Body of pancreas (tissue), 4 donors: ENCODE measurements around the gene ZNF69. TPM values are rescaled to one million over a fixed set of nuclear protein-coding genes. Genes with fewer than 3 reads are reported as not detected.
"Not testable (repeated sequence)": the region's sequence is repeated elsewhere in the genome, so short reads cannot be mapped to it uniquely, and the experiment has no call there.

Experiments
- ATAC-seq: fragments of 150-250 bp; one replicate; pipeline ENCODE4 v1.9.1; 2016
- DNase-seq, 4 donors: peaks; one replicate each; pipeline ENCODE4 v3.0.0-alpha.2; 2019
- H3K27ac ChIP-seq, 4 donors: fragments of 200-600 bp; sonication (generic); 1 replicate in 3 of 4; 2 replicates in 1 of 4; pipeline versions ENCODE4 v1.5.1 to v1.6.1; 2016 to 2019; ENCODE audit warnings: mild to moderate bottlenecking in 1 of 4, mixed read lengths in 1 of 4, moderate library complexity in 1 of 4
- H3K27me3 ChIP-seq, 2 donors: fragments of 200-600 bp; sonication (generic); one replicate each; pipeline ENCODE4 v1.6.0; 2016; ENCODE audit warnings: mild to moderate bottlenecking in 1 of 2
- H3K36me3 ChIP-seq, 2 donors: fragments of 200-600 bp; sonication (generic); replicated peaks in 1 of 2; 2 replicates each; pipeline ENCODE4 v1.5.1; 2016; ENCODE audit warnings: low read depth in 2 of 2; ENCODE audit not compliant: insufficient read depth in 1 of 2
- H3K4me1 ChIP-seq: fragments of 200-600 bp; sonication (generic); one replicate; pipeline ENCODE4 v1.6.0; 2016
- H3K4me3 ChIP-seq, 2 donors: fragments of 200-600 bp; sonication (generic); 1 replicate in 1 of 2; 2 replicates in 1 of 2; pipeline ENCODE4 v1.5.1; 2016 to 2019
- H3K9me3 ChIP-seq, 3 donors: fragments of 200-600 bp; sonication (generic); 1 replicate in 2 of 3; 2 replicates in 1 of 3; pipeline ENCODE4 v1.5.1; 2016
- CTCF ChIP-seq, 7 experiments: fragments of 450-650 bp in 4 of 7; fragments of 200-600 bp in 3 of 7; sonication (generic) in 3 of 7; IDR thresholded peaks; one replicate each; pipeline ENCODE4 v1.5.1; 2016 to 2019; ENCODE audit warnings: antibody characterized with exemption in 7 of 7
- POLR2A ChIP-seq, 3 donors: fragments of 450-650 bp; IDR thresholded peaks; one replicate each; pipeline ENCODE4 v1.6.1; 2016; ENCODE audit warnings: antibody characterized with exemption in 3 of 3, mild to moderate bottlenecking in 2 of 3
- WGBS, 2 donors: methylation state at CpG; one replicate each; pipeline ENCODE4 v1.1.5; 2017; 5-methylcytosine and 5-hydroxymethylcytosine counted together
- intact Hi-C: fragments of 100-400 bp; cut with DNase I; formaldehyde crosslinking; loops from one replicate; pipeline ENCODE4 v1.15.1; 2023
- total RNA-seq, 2 donors: library from RNA; depleted of rRNA; stranded (reverse); fragments of >200 nt; gene quantifications; one replicate each; pipeline ENCODE4 v1.1.0, GENCODE V29; 2016

Gene ZNF69
- total RNA-seq, 2 donors from 2014 or later: 13.2 to 14.8 TPM

- 90 to 97% methylated on average over 8 of the region's 8 CpGs for WGBS, 2 donors
- H3K36me3 ChIP-seq: peaks cover 10 to 16% of the 10 kb centered on the region in 2 donors
- intact Hi-C loops: no loop called here
- H3K9me3 ChIP-seq: peaks cover 0 to 23% (median 0%) of the 10 kb centered on the region in 3 donors
- no peaks in the 10 kb centered on the region for H3K4me1 ChIP-seq
- ATAC-seq (no peak), DNase-seq (no peak)
- no peak for TF ChIP-seq CTCF (IDR thresholded peaks at IDR 0.05)
- no peaks in the 10 kb centered on the region for H3K27me3 ChIP-seq
- no peak overlapping the region for H3K4me3 ChIP-seq
- no peak overlapping the region for H3K27ac ChIP-seq
Observed at GRCh38 chr19:11868188-11868587, 19.4 kb upstream of the ZNF69 start.

GRCh38 chr19:11872624-11873023 lies 15.0 kb upstream of the ZNF69 start:
- no peaks in the 10 kb centered on the region for H3K27me3 ChIP-seq
- TF ChIP-seq POLR2A (IDR thresholded peaks at IDR 0.05) (no peak), CTCF (IDR thresholded peaks at IDR 0.05) (no peak)
- peaks cover 0 to 18% (median 0%) of the 10 kb centered on the region in 3 donors for H3K9me3 ChIP-seq
- H3K4me3 ChIP-seq: no peak overlapping the region
- intact Hi-C loops: no loop called here
- H3K4me1 ChIP-seq: no peaks in the 10 kb centered on the region
- 79 to 88% methylated on average over 6 to 9 of the region's 9 CpGs for WGBS, 2 donors
- no peak for DNase-seq
- no peak overlapping the region for H3K27ac ChIP-seq
- ATAC-seq: no peak
- peaks cover 4 to 11% of the 10 kb centered on the region in 2 donors for H3K36me3 ChIP-seq

GRCh38 chr19:11873762-11874161 lies 13.8 kb upstream of the ZNF69 start:
- intact Hi-C loops: no loop called here
- TF ChIP-seq CTCF (IDR thresholded peaks at IDR 0.05) (no peak), POLR2A (IDR thresholded peaks at IDR 0.05) (no peak)
- no peak for ATAC-seq

GRCh38 chr19:11879687-11880266 lies 7.8 kb upstream of the ZNF69 start:
- H3K27ac ChIP-seq, H3K4me3 ChIP-seq, H3K27me3 ChIP-seq, H3K36me3 ChIP-seq, H3K9me3 ChIP-seq, H3K4me1 ChIP-seq: not testable (repeated sequence)
- ATAC-seq (peak; percentile 44), DNase-seq (peak; percentile 26 to 55 (median 42))
- intact Hi-C loops: loop anchor here (10.0 kb wide), 2 partner anchors 105 to 255 kb away; no protein-coding TSS in a partner anchor
- TF ChIP-seq CTCF (IDR thresholded peaks at IDR 0.05): peak; percentile 16 to 46 (median 27)
- 68 to 69% methylated on average over 16 of the region's 16 CpGs for WGBS, 2 donors

More at GRCh38 chr19:11873762-11874161, 13.8 kb upstream of the ZNF69 start:
- Histone ChIP-seq H3K4me1 (no peaks in the 10 kb centered on the region), H3K9me3 (peaks cover 0 to 7% (median 0%) of the 10 kb centered on the region in 3 donors), H3K27ac (no peak overlapping the region), H3K4me3 (no peak overlapping the region), H3K27me3 (no peaks in the 10 kb centered on the region), H3K36me3 (peaks cover 0 to under 1% of the 10 kb centered on the region in 2 donors)
- 75 to 81% methylated on average over 1 of the region's 1 CpG for WGBS, 2 donors
- DNase-seq: no peak

GRCh38 chr19:11880598-11880997 lies 7.0 kb upstream of the ZNF69 start:
- WGBS, 2 donors: 76% methylated on average over 12 of the region's 12 CpGs
- H3K27me3 ChIP-seq: no peaks in the 10 kb centered on the region
- H3K27ac ChIP-seq: no peak overlapping the region
- intact Hi-C loops: loop anchor here (10.0 kb wide), 2 partner anchors 104 to 254 kb away; no protein-coding TSS in a partner anchor
- no peaks in the 10 kb centered on the region for H3K4me1 ChIP-seq
- no peak for DNase-seq
- no peaks in the 10 kb centered on the region for H3K36me3 ChIP-seq
- TF ChIP-seq POLR2A (IDR thresholded peaks at IDR 0.05) (no peak), CTCF (IDR thresholded peaks at IDR 0.05) (no peak)
- no peak overlapping the region for H3K4me3 ChIP-seq
- no peak for ATAC-seq
- no peaks in the 10 kb centered on the region for H3K9me3 ChIP-seq
